GM18909 (cell line): ENCODE results near the gene HTR7.
"Not testable (repeated sequence)": the region's sequence is repeated elsewhere in the genome, so short reads cannot be mapped to it uniquely, and the experiment has no call there.

Experiments
- ATAC-seq: cut with Tn5 transposase; IDR thresholded peaks from one replicate; pipeline ENCODE4 v1.9.1; 2021; ENCODE audit warnings: mild to moderate bottlenecking; ENCODE audit not compliant: unreplicated experiment, poor library complexity

Gene HTR7

GRCh38 chr10:90857635-90858460 lies at the start of gene HTR7:
HTR7 (minus strand) TSS chr10:90858039; CDS start chr10:90857671, 368 bp downstream.
- peak; percentile 77 for ATAC-seq

GRCh38 chr10:90906596-90906995 lies 48.8 kb upstream of the HTR7 start:
- ATAC-seq, result no peak

GRCh38 chr10:90905925-90906324 lies 48.1 kb upstream of the HTR7 start:
- ATAC-seq, result no peak

- ATAC-seq, result not testable (repeated sequence)
These were observed 39.1 kb upstream of the HTR7 start for GRCh38 chr10:90896916-90897315.

- ATAC-seq, result no peak
These were observed 35.4 kb upstream of the HTR7 start for GRCh38 chr10:90893190-90893589.

GRCh38 chr10:90890347-90890746 lies 32.5 kb upstream of the HTR7 start:
- no peak for ATAC-seq

- no peak for ATAC-seq
These were observed 31.8 kb upstream of the HTR7 start for GRCh38 chr10:90889636-90890035.

- ATAC-seq, result no peak
These were observed 30.5 kb upstream of the HTR7 start for GRCh38 chr10:90888387-90888786.

GRCh38 chr10:90887555-90887954 lies 29.7 kb upstream of the HTR7 start:
- no peak for ATAC-seq

- no peak for ATAC-seq
These were observed 27.3 kb upstream of the HTR7 start for GRCh38 chr10:90885176-90885575.

- no peak for ATAC-seq
These were observed 26.6 kb upstream of the HTR7 start for GRCh38 chr10:90884431-90884830.

- not testable (repeated sequence) for ATAC-seq
These were observed 22.4 kb upstream of the HTR7 start for GRCh38 chr10:90880059-90880719.

GRCh38 chr10:90879062-90879461 lies 21.2 kb upstream of the HTR7 start:
- ATAC-seq, result no peak

GRCh38 chr10:90872648-90873020 lies 14.8 kb upstream of the HTR7 start:
- ATAC-seq, result no peak

GRCh38 chr10:90871766-90872647 lies 14.2 kb upstream of the HTR7 start, which contains the start of gene RPP30:
RPP30 (plus strand) TSS chr10:90871974; CDS start chr10:90871987, 13 bp downstream.
- ATAC-seq, result peak; percentile 99

- peak; percentile 60 for ATAC-seq
These were observed 13.5 kb upstream of the HTR7 start for GRCh38 chr10:90871279-90871765.

- no peak for ATAC-seq
These were observed 8.3 kb upstream of the HTR7 start for GRCh38 chr10:90866050-90866598.

GRCh38 chr10:90865401-90865800 lies 7.6 kb upstream of the HTR7 start:
- ATAC-seq, result no peak

GRCh38 chr10:90862908-90863514 lies 5.2 kb upstream of the HTR7 start:
- ATAC-seq, result no peak

GRCh38 chr10:90860790-90861189 lies 3.0 kb upstream of the HTR7 start:
- ATAC-seq, result no peak
